Measurements from ENCODE around the gene B3GAT2.

Gene B3GAT2

GRCh38 chr6:70874181-70874913 lies 82.5 kb downstream of the B3GAT2 start:
- DNase-seq (ENCODE audit: insufficient read length, low spot score): no peak
- FAIRE-seq: no peak
- TF ChIP-seq POLR2A (IDR thresholded peaks at IDR 0.05; ENCODE audit: low read depth, low read length): no peak

DNA sequence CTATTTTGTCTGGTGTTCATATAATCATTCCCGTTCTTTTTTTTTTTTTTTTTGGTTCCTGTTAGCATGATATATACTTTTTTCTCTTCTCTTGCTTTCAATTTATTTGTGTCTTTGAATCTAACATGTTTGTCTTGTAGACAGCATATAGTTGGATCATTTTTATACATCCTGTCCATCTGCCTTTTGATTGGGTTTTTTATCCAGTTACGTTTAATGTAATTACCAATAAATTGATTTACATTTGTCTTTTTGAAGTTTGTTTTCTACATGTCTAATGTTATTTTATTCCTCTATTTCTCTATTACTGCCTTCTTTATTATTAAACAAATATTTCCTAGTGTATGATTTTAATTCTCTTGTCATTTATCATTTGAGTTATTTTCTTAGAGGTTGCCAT lies 84.4 kb downstream of the B3GAT2 start:
- FAIRE-seq (no peak), DNase-seq (ENCODE audit: insufficient read length, low spot score) (no peak)
- no peak for TF ChIP-seq POLR2A (IDR thresholded peaks at IDR 0.05; ENCODE audit: low read depth, low read length)

- DNase-seq (ENCODE audit: insufficient read length, low spot score) (no peak), FAIRE-seq (no peak)
- TF ChIP-seq POLR2A (IDR thresholded peaks at IDR 0.05; ENCODE audit: low read depth, low read length): no peak
Measured at GRCh38 chr6:70864401-70864800, 92.5 kb downstream of the B3GAT2 start.

DNA sequence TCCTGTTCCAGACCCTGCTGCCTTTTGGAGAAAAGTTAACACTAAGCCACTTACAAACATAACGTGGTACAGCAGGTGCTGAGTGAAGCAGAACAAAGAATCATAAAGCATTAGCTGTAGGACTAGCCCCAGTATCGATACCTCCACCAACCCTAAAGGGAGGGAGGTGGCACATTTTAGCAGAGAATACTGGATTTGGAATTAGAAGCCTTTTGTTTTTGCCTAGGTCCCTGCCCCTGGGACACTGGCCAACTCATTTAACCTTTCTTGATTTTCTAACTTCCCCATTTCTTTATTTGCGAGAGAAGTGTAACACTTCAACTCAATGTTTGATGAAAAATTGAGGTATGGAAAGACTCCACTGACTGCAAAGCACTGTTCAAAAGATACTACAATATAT lies 93.5 kb downstream of the B3GAT2 start:
- FAIRE-seq: no peak
- no peak for DNase-seq (ENCODE audit: insufficient read length, low spot score)
- no peak for TF ChIP-seq POLR2A (IDR thresholded peaks at IDR 0.05; ENCODE audit: low read depth, low read length)

DNA sequence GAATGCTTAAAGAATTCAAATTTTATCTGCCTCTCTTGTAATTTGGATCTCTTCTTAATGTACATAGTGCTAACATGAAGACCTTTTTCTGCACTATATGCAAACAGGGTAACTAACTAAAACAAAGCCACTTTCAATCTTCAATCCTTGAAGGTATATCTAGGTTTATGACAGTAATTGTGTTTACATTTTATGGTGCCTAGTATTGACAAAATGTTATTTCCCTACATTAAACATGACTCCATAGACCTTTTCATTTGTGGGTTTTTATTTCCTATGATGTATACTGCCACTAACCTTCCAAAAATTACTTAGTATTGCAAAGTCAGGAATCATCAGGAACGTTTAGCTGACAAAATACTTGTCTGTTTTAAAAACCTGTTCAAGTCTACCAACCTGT lies 95.9 kb downstream of the B3GAT2 start:
- no peak for TF ChIP-seq POLR2A (IDR thresholded peaks at IDR 0.05; ENCODE audit: low read depth, low read length)
- no peak for FAIRE-seq
- DNase-seq (ENCODE audit: insufficient read length, low spot score): no peak

DNA sequence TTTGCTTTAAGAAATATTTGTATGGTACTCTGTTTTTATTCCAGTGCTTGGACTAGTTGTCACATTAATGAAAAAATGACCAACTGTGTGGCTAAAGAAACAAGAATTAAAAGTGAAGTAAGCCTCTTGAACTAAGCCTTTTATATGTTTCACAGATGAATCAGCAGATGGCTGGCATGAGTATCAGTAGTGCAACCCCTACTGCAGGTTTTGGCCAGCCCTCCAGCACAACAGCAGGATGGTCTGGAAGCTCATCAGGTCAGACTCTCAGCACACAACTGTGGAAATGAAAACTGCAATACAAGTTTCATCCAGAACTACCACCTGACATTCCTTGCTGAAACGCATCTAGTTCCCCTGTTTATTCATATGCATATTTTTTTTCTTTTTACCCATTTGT lies 96.8 kb downstream of the B3GAT2 start:
- DNase-seq (ENCODE audit: insufficient read length, low spot score): no peak
- FAIRE-seq: no peak

DNA sequence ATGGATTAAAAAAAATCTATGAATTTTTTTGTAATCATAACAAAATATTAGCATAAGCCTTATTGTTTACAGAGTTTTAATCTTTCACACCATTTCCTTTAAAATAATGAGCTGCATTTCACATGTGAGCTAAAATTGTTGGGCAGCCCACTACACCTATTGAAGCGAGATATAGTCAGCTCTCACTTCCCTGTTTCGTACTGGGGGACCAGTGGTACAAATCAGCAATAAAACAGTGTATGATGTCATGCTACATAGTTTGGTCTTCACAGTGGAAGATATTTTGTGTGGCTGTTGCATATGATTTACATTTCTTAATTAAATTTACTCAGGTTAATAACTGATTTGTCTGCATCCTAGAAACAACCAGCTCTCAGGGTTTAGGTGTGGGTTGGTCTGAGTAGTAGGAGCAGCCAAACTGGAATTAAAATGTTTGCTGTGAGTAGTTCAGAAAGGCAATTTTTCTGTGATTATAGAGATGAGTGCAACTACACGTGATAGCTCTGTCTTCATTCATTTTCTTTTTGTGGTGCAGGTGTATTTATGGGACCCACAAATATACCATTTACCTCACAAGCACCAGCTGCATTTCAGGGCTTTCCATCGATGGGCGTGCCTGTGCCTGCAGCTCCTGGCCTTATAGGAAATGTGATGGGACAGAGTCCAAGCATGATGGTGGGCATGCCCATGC lies 99.3 kb downstream of the B3GAT2 start:
- DNase-seq (ENCODE audit: insufficient read length, low spot score) (no peak), FAIRE-seq (no peak)
- no peak for TF ChIP-seq POLR2A (IDR thresholded peaks at IDR 0.05; ENCODE audit: low read depth, low read length)

More for the DNA sequence above, 96.8 kb downstream of the B3GAT2 start:
- no peak for TF ChIP-seq POLR2A (IDR thresholded peaks at IDR 0.05; ENCODE audit: low read depth, low read length)

DNA sequence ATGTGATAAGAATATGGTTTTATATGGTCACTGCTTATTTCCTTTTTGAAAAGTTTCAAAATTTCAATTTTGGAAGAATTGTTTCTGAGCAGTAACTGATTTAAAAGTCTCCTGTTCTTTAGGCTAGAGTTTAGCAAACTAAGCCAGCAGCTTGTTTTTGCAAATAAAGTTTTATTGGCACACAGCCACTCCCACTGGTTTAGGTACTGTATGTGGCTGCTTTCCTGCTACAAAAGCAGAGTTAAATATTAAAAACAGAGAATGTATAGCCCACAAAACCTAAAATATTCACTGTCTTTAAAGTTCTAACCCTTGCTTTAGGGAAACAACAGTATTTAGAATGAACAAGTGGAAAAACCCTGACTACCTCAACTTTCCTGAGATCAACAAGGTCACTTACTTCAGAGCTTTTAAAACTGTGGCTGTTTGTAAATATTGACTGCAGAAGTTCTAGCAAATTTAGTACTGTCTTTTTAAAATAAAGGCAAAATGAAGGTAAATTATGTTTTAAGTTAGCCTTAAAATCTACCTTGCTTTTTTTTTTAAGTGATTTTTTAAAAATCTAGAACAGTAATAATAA lies 104.1 kb downstream of the B3GAT2 start:
- TF ChIP-seq POLR2A (IDR thresholded peaks at IDR 0.05; ENCODE audit: low read depth, low read length): no peak
- DNase-seq (ENCODE audit: insufficient read length, low spot score): no peak
- no peak for FAIRE-seq

DNA sequence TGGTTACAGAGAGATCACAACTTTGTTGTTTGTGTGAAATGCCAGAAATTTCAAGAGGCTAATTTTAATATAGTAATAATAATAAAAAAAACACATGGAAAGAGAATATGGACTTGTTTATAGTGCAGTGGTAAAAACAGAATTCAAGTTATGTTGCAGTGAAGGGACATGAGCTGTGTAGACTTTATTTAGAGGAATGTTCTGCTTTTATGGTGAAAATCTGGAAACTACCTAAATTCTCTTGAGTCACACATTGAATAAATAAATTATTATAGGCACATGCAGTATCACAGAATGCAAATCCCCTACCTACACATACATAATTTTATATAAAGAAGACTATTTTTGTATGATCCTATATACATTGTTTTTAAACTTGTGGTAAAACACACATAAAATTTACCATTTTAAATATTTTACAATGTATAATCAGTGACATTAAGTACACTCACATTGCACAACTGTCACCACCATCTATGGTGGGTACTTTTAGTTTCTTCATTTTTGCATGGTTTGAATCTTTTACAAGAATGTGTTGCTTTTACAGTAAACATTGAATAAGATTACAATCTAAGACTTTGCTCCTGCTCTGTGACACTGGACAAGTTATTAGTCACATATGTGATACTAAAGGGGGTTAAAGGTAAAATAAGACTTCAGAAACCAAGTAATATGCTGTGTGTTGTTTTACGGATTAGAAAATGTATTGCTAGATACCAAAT lies 107.4 kb downstream of the B3GAT2 start:
- no peak for DNase-seq (ENCODE audit: insufficient read length, low spot score)
- no peak for TF ChIP-seq POLR2A (IDR thresholded peaks at IDR 0.05; ENCODE audit: low read depth, low read length)
- FAIRE-seq: no peak

- no peak for TF ChIP-seq POLR2A (IDR thresholded peaks at IDR 0.05; ENCODE audit: low read depth, low read length)
- no peak for DNase-seq (ENCODE audit: insufficient read length, low spot score)
- no peak for FAIRE-seq
Measured at GRCh38 chr6:70847106-70848084, 109.5 kb downstream of the B3GAT2 start.

DNA sequence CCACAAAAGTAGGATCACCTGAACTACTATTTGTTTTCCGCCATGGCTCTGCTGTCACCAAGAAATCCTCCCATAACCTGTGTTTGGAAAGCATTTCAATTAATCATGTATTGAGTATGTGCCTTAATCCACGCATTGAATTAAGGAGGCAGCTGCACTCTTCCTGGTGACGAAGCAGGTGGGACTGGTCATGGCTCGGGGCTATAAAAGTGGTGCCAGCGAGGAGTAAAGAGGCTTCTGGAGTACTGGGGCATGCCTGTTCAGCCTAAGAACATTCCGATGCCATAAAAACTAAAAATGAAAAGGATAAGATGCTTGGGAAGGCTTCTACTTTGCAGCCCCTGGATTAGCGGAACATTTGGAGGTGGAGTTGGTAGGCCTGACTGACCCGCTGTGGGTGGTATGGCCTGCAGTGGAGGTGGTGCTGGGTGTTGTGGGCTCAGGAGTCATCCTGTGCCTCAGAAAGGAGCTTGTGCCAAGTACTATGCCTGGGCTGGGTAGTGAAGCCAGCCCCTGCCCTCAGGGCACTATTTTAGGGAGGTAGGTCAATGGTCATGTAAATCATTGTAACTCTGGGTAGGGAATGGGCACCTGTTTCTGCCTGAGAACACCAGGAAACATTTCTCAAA lies 110.5 kb downstream of the B3GAT2 start:
- DNase-seq (ENCODE audit: insufficient read length, low spot score) (no peak), FAIRE-seq (no peak)
- TF ChIP-seq POLR2A (IDR thresholded peaks at IDR 0.05; ENCODE audit: low read depth, low read length): no peak

DNA sequence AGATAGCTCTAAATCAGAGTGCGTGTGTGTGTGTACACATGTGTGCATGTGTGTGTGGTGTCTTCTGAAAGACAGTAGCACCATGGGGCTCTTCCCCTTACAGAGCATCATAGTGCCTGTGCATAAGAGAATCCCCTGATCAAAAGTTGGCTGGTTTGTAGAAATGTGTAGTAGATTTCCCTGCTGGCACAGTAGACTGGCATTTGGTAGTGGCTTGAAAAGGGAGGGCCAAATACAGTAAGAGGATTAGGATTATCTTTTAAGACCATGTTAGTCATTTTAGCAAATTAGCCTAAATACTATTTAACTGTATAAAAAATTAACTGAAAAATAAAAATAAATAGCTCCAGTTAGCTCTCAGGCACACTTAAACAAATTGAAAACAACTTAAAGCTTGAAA lies 112.6 kb downstream of the B3GAT2 start:
- FAIRE-seq (no peak), DNase-seq (ENCODE audit: insufficient read length, low spot score) (no peak)
- TF ChIP-seq POLR2A (IDR thresholded peaks at IDR 0.05; ENCODE audit: low read depth, low read length): no peak

Measured in H54 (cell line).